SK-N-MC (cell line): ENCODE data around the gene SLN.

Experiments used
- FOXP2 ChIP-seq: optimal IDR thresholded peaks from 2 replicates; pipeline ENCODE3; 2011; ENCODE audit warnings: mild to moderate bottlenecking, moderate library complexity; ENCODE audit not compliant: insufficient read depth; ENCODE audit errors: extremely low read length, control extremely low read depth
- POLR2AphosphoS5 ChIP-seq: IDR thresholded peaks from 2 replicates; pipeline ENCODE4 v1.6.1; 2012; ENCODE audit warnings: mild to moderate bottlenecking, low read depth, low read length, borderline replicate concordance

GRCh38 chr11:107733518-107733917 is 21.7 kb upstream of the SLN start:
- TF ChIP-seq FOXP2 (no peak), POLR2AphosphoS5 (no peak)
